WERI-Rb-1 (cell line): ENCODE measurements around the gene MCCC2.

Experiments
- DNase-seq: peaks from one replicate; pipeline ENCODE4 v3.0.0-alpha.2; 2020
- H3K27ac ChIP-seq: fragments of 250-450 bp; sonication (Bioruptor Pico); 2 replicates; pipeline ENCODE4 v1.5.1; 2020; ENCODE audit warnings: mild to moderate bottlenecking, moderate library complexity
- H3K27me3 ChIP-seq: fragments of 250-450 bp; sonication (Bioruptor Pico); 2 replicates; pipeline ENCODE4 v1.5.1; 2021; ENCODE audit warnings: mild to moderate bottlenecking, low read depth, moderate library complexity; ENCODE audit not compliant: insufficient read depth, severe bottlenecking
- H3K36me3 ChIP-seq: fragments of 250-450 bp; sonication (Bioruptor Pico); 2 replicates; pipeline ENCODE4 v1.5.1; 2020; ENCODE audit warnings: mild to moderate bottlenecking, moderate library complexity
- H3K4me3 ChIP-seq: 2 replicates; pipeline ENCODE4 v1.5.1; 2011; ENCODE audit warnings: low read depth, mild to moderate bottlenecking, control low read depth, low read length
- H3K9me3 ChIP-seq: fragments of 250-450 bp; sonication (Bioruptor Pico); 2 replicates; pipeline ENCODE4 v1.5.1; 2021; ENCODE audit warnings: mild to moderate bottlenecking, moderate library complexity; ENCODE audit not compliant: severe bottlenecking
- TF ChIP-seq, protein P1 (sequence below): IDR thresholded peaks from 2 replicates; pipeline ENCODE4 v1.5.1; 2011; ENCODE audit warnings: low read depth, mild to moderate bottlenecking, control low read depth, inconsistent platforms, low read length

The MCCC2 gene

DNA sequence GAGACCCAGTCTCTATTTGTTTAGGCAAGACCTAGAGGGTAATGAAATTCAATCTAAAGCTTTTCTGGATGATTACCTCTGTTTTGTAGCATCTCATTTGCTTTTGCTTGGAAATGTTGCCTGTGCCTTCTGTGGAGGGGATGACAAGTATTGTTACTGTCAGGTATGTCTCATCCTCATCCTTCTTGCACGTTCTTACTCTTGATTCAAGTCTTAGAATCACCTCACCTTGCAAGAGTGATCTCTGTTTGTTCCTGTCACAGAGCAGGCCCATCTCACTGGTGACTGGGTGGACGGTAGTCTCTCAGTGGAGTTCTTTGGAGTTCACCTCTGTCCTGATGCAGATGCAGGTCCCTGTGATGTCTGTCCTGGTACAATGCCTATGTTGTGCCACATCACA, 33.5 kb downstream of the MCCC2 start:
- Histone ChIP-seq H3K27ac (no peak overlapping the region), H3K36me3 (no peaks in the 10 kb centered on the region), H3K9me3 (no peaks in the 10 kb centered on the region), H3K4me3 (no peak overlapping the region), H3K27me3 (no peaks in the 10 kb centered on the region)
- TF ChIP-seq, protein P1, sequence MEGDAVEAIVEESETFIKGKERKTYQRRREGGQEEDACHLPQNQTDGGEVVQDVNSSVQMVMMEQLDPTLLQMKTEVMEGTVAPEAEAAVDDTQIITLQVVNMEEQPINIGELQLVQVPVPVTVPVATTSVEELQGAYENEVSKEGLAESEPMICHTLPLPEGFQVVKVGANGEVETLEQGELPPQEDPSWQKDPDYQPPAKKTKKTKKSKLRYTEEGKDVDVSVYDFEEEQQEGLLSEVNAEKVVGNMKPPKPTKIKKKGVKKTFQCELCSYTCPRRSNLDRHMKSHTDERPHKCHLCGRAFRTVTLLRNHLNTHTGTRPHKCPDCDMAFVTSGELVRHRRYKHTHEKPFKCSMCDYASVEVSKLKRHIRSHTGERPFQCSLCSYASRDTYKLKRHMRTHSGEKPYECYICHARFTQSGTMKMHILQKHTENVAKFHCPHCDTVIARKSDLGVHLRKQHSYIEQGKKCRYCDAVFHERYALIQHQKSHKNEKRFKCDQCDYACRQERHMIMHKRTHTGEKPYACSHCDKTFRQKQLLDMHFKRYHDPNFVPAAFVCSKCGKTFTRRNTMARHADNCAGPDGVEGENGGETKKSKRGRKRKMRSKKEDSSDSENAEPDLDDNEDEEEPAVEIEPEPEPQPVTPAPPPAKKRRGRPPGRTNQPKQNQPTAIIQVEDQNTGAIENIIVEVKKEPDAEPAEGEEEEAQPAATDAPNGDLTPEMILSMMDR, result no peak
- no peak for DNase-seq

DNA sequence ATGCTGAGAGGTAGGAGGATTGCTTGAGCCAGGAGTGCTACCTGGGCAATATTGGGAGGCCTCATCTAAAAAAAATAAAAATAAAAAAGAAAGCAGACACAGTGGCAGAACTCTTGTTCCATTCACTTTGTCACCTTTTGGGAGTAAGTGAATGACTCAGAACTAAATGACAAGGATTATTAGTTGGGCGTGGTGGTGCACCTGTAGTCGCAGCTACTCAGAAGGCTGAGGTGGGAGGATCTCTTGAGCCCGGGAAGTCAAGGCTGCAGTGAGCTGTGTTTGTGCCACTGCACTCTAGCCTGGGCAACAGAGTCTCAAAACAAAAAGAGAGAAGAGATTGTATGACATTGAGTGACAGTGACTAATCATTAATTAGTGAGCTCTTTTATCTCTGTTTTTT, 34.1 kb downstream of the MCCC2 start:
- Histone ChIP-seq H3K36me3 (no peaks in the 10 kb centered on the region), H3K27ac (no peak overlapping the region), H3K27me3 (no peaks in the 10 kb centered on the region), H3K9me3 (no peaks in the 10 kb centered on the region), H3K4me3 (no peak overlapping the region)
- DNase-seq, result no peak
- TF ChIP-seq, protein P1, result no peak

DNA sequence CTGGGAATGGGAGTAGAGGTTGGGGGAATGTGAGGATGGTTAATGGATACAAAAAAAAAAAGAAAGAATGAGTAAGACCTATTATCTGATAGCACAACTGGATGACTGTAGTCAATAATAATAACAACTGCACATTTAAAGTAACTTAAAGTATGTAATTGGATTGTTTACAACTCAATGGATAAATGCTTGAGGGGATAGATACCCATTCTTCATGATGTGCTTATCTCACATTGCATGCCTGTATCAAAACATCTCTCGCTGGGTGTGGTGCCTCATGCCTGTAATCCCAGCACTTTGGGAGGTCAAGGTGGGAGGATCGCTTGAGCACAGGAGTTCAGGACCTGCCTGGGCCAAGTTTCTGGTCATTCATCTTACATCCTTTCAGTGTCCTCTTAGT, 34.6 kb downstream of the MCCC2 start:
- H3K27ac ChIP-seq, result no peak overlapping the region
- no peak overlapping the region for H3K4me3 ChIP-seq
- H3K36me3 ChIP-seq, result no peaks in the 10 kb centered on the region
- H3K27me3 ChIP-seq, result no peaks in the 10 kb centered on the region
- no peaks in the 10 kb centered on the region for H3K9me3 ChIP-seq
- TF ChIP-seq, protein P1, result no peak
- no peak for DNase-seq

DNA sequence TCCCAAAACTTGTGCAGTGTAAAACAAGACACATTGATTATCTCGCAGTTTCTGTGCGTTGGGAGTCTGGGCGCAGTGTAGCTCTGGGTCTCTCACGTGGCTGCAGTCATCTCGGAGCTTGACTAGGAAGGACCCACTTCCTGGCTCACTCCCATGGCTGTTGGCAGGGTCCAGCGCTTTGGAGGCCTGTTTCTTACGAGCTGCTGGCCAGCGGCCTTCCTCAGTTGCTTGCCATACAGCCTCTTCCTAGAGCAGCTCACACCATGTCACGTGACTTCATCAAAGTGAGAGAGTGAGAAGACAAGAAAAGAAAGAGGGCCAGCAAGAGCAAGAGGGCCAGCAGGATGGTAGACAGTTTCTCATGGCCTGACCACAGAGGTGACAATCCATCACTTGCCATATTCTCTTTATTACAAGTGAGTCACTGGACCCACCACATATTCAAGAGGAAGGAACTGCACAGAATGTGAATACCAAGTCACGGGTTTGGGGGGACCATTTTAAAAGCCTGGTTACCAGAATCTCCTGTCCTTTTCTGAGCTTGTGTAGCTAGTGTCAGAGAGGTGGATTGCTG, 36.2 kb downstream of the MCCC2 start:
- Histone ChIP-seq H3K27ac (no peak overlapping the region), H3K36me3 (no peaks in the 10 kb centered on the region), H3K4me3 (no peak overlapping the region)

DNA sequence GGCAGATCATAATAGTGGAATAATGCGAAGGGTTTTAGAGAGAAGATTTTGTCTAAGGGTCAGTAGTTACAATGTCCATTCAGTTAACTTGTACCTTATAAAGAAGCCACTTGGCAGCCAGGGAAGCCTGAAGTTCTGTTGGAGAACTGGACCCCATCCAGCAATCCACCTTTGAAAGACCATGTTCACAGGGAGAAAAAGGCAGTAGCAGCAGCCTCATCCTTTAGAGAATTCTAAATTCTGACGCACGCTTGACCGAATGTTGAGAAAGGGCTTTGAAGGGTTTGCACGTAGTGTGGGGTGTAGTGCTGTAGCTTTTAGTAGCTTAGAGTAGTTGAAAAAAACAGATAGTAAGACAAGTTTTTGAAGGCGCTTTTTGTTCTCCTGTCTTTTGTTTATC, 42.8 kb downstream of the MCCC2 start:
- Histone ChIP-seq H3K27me3 (no peaks in the 10 kb centered on the region), H3K27ac (no peak overlapping the region), H3K9me3 (no peaks in the 10 kb centered on the region), H3K4me3 (no peak overlapping the region), H3K36me3 (no peaks in the 10 kb centered on the region; the same call in 1 of the 2 replicates)
- no peak for DNase-seq
- TF ChIP-seq, protein P1, result no peak

More for the DNA sequence above, 36.2 kb downstream of the MCCC2 start:
- TF ChIP-seq, protein P1, result no peak
- Histone ChIP-seq H3K9me3 (no peaks in the 10 kb centered on the region), H3K27me3 (no peaks in the 10 kb centered on the region)
- no peak for DNase-seq

DNA sequence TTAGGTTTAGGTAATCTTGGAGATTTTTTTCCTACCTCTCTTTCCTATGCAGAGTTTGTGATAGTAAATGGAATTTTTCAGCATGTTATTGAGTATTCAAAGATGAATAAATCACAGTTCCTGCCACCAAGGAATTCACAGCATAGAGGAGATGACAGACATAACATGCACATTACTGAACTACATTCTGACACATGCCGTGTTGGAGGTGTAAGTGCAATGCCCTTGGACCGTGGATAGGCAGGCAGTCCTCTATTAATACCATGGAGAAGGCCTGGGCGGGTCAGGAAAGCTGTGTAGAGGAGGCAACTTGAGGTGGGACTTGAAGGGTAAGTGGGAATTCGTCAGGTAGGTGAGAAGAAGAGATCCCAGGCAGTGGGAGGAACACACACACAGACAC, 43.9 kb downstream of the MCCC2 start:
- no peaks in the 10 kb centered on the region for H3K27me3 ChIP-seq
- no peak overlapping the region for H3K27ac ChIP-seq
- no peak overlapping the region for H3K4me3 ChIP-seq
- H3K36me3 ChIP-seq, result peaks cover 6% of the 10 kb centered on the region
- DNase-seq, result no peak
- TF ChIP-seq, protein P1, result no peak
- H3K9me3 ChIP-seq, result no peaks in the 10 kb centered on the region
